GM21423 (cell line): ENCODE results near the gene ASAP2.

ENCODE experiments used
- ATAC-seq: cut with Tn5 transposase; IDR thresholded peaks from one replicate; pipeline ENCODE4 v1.9.1; 2021; ENCODE audit warnings: mild to moderate bottlenecking, moderate library complexity; ENCODE audit not compliant: unreplicated experiment

ASAP2 gene

GRCh38 chr2:9374071-9374730, 167.6 kb downstream of the ASAP2 start:
- no peak for ATAC-seq

DNA sequence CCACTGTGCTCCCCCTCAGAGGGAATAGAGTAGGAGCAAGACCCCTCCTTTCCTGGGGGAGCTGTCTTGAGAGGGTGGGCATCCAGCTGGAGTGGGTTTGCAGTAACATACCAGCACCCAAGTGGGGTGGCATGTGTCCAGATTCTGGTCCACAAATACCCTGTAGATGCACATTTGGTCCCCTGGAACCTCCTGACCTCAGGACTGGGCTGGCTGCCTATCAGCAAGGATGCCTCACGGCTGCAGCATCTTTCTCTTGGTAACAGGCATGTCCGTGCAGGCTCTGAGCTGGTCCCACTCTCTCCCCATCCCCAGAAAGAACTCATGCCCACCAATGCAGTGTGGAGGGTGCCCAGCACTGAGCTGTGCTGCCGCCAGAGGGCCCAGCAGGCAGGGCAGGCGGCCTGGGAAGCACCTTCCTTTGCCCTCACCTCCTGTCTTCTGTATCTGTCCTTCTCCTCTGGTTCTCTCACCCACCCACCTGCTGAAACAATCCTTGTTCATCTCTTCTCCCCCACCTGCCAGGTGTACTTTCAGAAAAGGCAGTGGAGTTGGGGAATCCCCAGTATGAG, 169.3 kb downstream of the ASAP2 start:
- no peak for ATAC-seq

DNA sequence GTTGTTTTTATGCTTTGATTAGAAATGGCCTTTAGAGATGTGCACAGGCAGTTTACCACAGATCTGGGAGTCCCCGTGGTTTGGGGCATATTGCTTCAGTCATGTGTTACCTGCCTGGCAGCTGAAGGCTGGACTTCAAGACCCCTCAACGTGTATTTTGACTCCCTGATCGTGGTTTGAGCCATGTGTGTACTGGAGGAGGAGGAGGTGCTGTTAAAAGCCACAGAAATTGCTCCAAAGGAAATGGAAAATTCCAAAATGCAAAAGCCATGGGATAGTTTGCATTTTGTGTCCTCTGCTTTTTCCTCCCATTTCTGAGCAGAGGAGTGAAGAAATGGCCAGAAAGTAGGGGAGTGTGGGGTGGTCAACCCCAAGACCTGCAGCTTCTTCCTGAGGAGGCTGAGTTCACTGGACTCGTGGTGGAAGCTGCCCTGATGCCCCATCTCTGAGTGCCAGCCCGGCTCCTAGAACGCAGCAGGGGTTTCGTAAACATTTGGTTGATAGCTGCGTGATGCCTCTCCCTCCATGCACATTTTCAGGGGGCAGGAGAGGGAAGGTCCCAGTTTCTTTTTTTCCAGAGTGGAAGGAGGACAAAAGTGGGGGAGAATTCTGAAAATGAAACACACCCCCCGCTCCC, 171.0 kb downstream of the ASAP2 start:
- ATAC-seq: no peak

DNA sequence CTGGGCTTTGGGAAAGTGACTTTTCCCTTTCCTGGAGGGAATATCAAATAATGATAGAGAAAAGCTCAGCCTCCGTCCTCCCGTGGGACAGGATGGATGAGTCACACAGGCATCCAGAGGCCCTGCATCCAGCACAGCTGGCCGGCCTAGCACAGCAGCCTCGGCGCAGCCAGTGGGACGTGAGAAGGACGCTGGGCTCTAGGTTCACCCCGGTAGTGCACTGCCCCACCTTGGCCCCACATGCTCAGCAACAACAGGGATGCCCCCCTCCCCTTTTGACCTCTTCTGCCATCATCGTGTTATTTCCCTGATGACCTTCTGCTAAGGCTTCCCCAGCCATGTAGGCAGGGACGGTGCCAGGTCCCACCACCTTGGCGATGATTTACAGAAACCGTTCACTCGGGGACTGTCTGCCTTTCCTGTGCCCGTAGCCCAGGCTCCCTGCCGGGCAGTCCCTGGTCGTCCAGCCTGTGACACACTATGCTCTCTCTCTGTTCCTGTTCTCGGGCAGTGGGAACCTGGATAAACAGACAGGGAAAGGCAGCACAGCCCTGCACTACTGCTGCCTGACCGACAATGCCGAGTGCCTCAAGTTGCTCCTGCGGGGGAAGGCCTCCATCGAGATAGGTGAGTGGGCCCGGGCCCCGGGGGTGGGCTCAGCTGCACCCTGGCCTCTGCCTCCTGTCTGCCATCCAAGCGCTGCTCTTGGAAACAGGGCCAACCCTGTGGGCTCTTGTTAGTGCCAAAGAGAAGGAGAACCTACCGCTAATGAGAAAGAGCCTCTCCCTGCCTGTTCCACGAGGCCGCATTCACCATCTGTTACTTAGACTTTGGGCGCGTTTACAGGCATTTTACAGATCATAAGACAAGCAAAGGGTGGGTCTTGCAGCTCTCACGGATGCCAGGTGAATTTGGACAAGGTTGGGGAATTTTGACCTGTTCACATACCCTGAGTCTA, 172.1 kb downstream of the ASAP2 start:
- ATAC-seq: no peak

GRCh38 chr2:9379391-9379755, 172.8 kb downstream of the ASAP2 start:
- no peak for ATAC-seq

GRCh38 chr2:9380702-9381628, 174.4 kb downstream of the ASAP2 start:
- ATAC-seq: no peak

GRCh38 chr2:9382604-9383235, 176.1 kb downstream of the ASAP2 start:
- ATAC-seq: no peak

GRCh38 chr2:9384521-9384920, 177.9 kb downstream of the ASAP2 start:
- no peak for ATAC-seq

GRCh38 chr2:9385841-9386240, 179.2 kb downstream of the ASAP2 start:
- ATAC-seq: no peak

- no peak for ATAC-seq
These were observed 181.6 kb downstream of the ASAP2 start for GRCh38 chr2:9388199-9388681.

DNA sequence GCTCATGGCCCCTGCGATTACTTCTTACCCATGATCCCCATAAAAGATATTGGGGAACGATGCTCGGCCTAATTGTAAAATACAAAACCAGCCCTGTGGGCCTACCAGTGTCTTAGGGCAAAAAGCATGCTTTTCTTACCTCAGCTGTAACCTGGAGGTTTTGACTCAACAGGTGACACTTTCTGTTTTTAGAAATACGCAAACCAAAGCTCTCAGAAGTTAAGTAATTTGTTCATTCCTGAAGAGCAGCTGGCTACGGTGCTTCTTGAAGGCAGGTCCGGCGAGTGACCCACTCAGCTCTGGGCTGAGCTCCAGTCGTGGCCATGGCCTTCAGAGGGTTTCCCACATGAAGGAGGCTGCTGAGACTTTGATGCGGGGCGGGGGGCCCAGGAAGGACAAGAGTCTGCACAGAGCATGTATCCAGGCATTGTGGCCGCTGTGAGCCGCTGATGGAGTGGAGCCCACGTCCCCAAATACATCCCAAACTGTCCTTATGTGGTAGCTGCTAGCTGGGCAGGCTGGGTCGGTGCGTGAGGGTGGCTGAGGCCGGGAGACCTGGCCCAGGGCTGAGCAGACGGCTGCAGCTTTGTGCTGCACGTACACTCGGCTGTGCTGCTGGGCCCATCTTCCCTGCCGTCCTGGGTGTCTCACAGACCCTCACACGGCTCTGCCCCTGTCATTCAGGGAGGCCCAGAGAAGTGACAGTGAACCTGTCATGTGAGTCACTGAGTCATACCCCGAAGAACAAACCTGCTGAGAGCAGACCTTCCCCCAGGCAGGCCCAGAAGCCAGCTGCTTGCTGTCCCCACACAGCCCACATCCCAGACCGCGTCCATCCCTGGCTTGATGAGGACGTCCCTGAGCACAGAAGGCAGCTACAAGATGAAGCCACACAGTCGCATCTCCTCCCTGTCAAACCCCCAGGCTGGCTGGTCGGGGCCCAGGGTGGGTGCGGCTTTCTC, 182.6 kb downstream of the ASAP2 start:
- ATAC-seq: no peak

- ATAC-seq: no peak
These were observed 183.7 kb downstream of the ASAP2 start for GRCh38 chr2:9390151-9390850.

DNA sequence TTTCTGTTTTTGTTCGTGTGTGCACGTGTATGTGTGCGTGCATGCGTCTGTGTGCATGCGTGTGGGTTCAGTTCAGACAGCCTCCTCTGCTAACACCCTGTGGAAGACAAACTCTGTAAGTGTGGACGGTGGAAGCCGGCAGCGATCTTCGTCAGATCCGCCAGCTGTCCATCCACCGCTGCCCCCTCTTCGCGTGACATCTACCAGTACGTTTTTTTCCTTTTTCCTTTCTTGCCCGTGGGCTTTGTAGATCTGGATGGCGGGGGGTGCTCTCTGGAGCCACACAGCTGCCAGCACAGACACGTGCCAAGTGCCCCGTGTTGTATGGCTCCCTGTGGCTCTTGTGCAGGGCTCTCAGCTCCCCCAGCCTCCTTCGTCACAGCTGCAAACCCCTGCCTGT, 184.4 kb downstream of the ASAP2 start:
- ATAC-seq: no peak

- ATAC-seq: no peak
These were observed 185.5 kb downstream of the ASAP2 start for GRCh38 chr2:9391961-9392720.

- ATAC-seq: no peak
These were observed 186.5 kb downstream of the ASAP2 start for GRCh38 chr2:9392898-9393765.

DNA sequence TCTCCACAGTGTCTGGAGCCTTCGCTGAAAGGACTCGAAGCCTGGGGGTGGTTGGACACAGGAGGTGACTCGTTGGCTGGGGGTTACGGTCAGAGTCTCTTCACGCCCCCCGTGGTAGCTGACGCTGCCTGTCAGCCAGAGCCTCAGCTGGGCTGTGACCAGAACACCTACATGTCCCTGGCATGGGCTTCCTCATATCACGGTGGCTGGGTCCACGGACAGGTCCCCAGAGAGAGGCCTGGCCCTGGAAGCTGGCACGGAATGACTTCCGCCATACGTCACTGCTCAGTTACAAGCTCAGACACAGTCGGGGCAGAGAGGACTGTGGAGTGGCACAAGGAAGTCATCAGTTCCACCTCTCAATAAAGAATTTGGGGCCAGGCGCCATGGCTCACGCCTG, 188.2 kb downstream of the ASAP2 start:
- ATAC-seq: no peak
